ENCODE data around the gene TMEM63C. TPM values are rescaled to one million over a fixed set of nuclear protein-coding genes. Genes with fewer than 3 reads are reported as not detected.
A peak's percentile ranks its signal among the peaks of the same experiment; 100 is the strongest.

The TMEM63C gene
- total and polyA plus RNA-seq, 11 donors, result 0.01 to 4.0 (median 1.7) TPM; not detected in 1

DNA sequence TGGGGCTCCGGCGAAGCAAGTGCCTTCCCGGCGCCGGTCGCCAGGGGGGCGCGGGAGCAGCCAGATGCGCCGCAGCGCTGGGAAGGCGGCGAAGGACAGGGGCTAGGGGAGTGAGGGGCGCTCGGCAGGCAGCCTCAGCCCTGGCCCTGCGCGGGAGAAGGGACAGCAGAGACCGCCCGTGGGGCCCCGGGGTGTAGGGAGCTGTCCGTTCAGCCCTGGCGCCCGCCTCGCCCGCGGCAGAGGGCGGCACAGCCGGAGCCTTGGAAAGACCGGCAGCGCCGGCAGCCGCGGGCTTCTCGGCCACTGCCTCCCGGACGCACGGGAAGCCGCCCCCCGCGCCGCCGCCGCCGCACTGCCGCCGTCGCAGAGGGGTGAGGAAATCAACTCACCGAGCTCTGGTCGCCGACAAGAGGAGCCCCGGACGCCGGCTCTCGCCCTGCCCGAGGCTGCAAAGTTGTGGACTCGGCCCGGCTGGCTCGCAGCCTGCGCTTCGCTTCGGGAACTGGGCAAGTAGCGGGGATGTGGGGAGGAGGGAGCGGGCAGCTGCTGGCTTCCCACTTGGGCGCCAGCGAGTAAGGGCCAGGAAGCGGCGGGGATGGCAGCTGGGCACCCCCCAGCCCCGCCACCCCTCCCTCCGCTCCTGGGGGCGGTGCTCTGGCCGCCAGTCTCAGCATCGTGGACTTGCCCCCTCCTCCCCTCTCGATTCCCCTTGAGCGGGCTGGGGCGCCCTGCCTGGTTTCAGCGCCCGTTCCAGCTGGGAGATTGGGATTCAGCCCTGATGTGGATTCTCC lies 40.2 kb upstream of the TMEM63C start, which contains the start of gene ZDHHC22:
Gene ZDHHC22 (minus strand): TSS at position 578 of the 791 bp plus-strand sequence. CDS start 2,053 bp downstream, outside the sequence.
- intact Hi-C loops (cut with DNase I), result no loop called here
- ATAC-seq (peak in 3 of 4 donors; percentile 37 to 69 (median 56)), DNase-seq (no peak)
- no peak within 1 kb of the TSS for H3K27ac ChIP-seq
- peaks cover 31 to 99% (median 89%) of the 10 kb centered on the region in 9 donors for H3K27me3 ChIP-seq
- no peaks in the 10 kb centered on the region for H3K9me3 ChIP-seq
- peak in 8 of 12 donors; percentile 7 to 47 (median 30) for TF ChIP-seq CTCF (IDR thresholded peaks at IDR 0.05)
- no peak for TF ChIP-seq POLR2A (IDR thresholded peaks at IDR 0.05)
- H3K4me1 ChIP-seq, result peaks cover 5 to 29% (median 19%) of the 10 kb centered on the region in 12 donors
- WGBS, 4 donors, result 0 to 1% (median 1%) methylated on average over 12 to 77 of the region's 77 CpGs
- no peaks in the 10 kb centered on the region for H3K36me3 ChIP-seq
- H3K4me3 ChIP-seq, result peak within 1 kb of the TSS; percentile 17 to 53 (median 41)

GRCh38 chr14:77142005-77142800 lies 39.4 kb upstream of the TMEM63C start:
- peaks cover 5 to 29% (median 19%) of the 10 kb centered on the region in 12 donors for H3K4me1 ChIP-seq
- TF ChIP-seq POLR2A (IDR thresholded peaks at IDR 0.05) (no peak), CTCF (IDR thresholded peaks at IDR 0.05) (no peak)
- no peak for DNase-seq
- H3K9me3 ChIP-seq, result no peaks in the 10 kb centered on the region
- H3K36me3 ChIP-seq, result no peaks in the 10 kb centered on the region
- intact Hi-C loops (cut with DNase I), result no loop called here
- 4 to 9% (median 5%) methylated on average over 9 of the region's 9 CpGs for WGBS, 4 donors
- peak overlapping the region in 7 of 12 donors; percentile 29 to 51 (median 43) for H3K4me3 ChIP-seq
- no peak overlapping the region for H3K27ac ChIP-seq
- ATAC-seq, result no peak
- peaks cover 31 to 100% (median 93%) of the 10 kb centered on the region in 9 donors for H3K27me3 ChIP-seq

- Histone ChIP-seq H3K27ac (no peak overlapping the region), H3K4me1 (peaks cover 5 to 29% (median 19%) of the 10 kb centered on the region in 12 donors), H3K4me3 (no peak overlapping the region), H3K36me3 (no peaks in the 10 kb centered on the region), H3K27me3 (peaks cover 27 to 96% (median 88%) of the 10 kb centered on the region in 9 donors), H3K9me3 (no peaks in the 10 kb centered on the region)
- no peak for DNase-seq
- TF ChIP-seq POLR2A (IDR thresholded peaks at IDR 0.05) (no peak), CTCF (IDR thresholded peaks at IDR 0.05) (no peak)
- intact Hi-C loops (cut with DNase I), result no loop called here
- WGBS, 4 donors, result 8 to 17% (median 9%) methylated on average over 4 of the region's 4 CpGs
- ATAC-seq, result no peak
Observed at GRCh38 chr14:77143071-77143470, 38.5 kb upstream of the TMEM63C start.
